Liver (tissue), 3 donors: ENCODE results near the gene AP1M1.

Experiments
- EGR1 ChIP-seq, 2 donors: IDR thresholded peaks; 2 replicates each; pipeline ENCODE4 v1.6.1; 2016 to 2018; ENCODE audit warnings: antibody characterized with exemption in 2 of 2, low read depth in 2 of 2
- GABPA ChIP-seq, 2 donors: IDR thresholded peaks in 1 of 2; conservative IDR thresholded peaks in 1 of 2; 2 replicates each; pipeline ENCODE4 v1.6.1; 2016; ENCODE audit warnings: antibody characterized with exemption in 2 of 2, mild to moderate bottlenecking in 1 of 2, moderate library complexity in 1 of 2
- HNF4A ChIP-seq, 2 donors: conservative IDR thresholded peaks; 2 replicates each; pipeline ENCODE4 v1.6.1; 2016; ENCODE audit warnings: antibody characterized with exemption in 2 of 2, mild to moderate bottlenecking in 2 of 2
- JUND ChIP-seq, 2 donors: IDR thresholded peaks; 2 replicates each; pipeline ENCODE4 v1.6.1; 2016; ENCODE audit warnings: antibody characterized with exemption in 2 of 2
- RAD21 ChIP-seq, 2 donors: IDR thresholded peaks; 2 replicates each; pipeline ENCODE4 v1.6.1; 2016; ENCODE audit warnings: antibody characterized with exemption in 2 of 2, mild to moderate bottlenecking in 2 of 2
- RXRA ChIP-seq, 2 donors: IDR thresholded peaks; 2 replicates each; pipeline ENCODE4 v1.6.1; 2017 to 2018; ENCODE audit warnings: antibody characterized with exemption in 2 of 2, mild to moderate bottlenecking in 1 of 2
- SP1 ChIP-seq: IDR thresholded peaks from 2 replicates; pipeline ENCODE4 v1.6.1; 2018; ENCODE audit warnings: antibody characterized with exemption, mild to moderate bottlenecking
- TAF1 ChIP-seq: conservative IDR thresholded peaks from 2 replicates; pipeline ENCODE4 v1.6.1; 2016; ENCODE audit warnings: antibody characterized with exemption, mild to moderate bottlenecking
- YY1 ChIP-seq: IDR thresholded peaks from 2 replicates; pipeline ENCODE4 v1.6.1; 2016; ENCODE audit warnings: antibody characterized with exemption, mild to moderate bottlenecking
- TF ChIP-seq, protein P1 (sequence below): IDR thresholded peaks from 2 replicates; pipeline ENCODE4 v1.6.1; 2016; ENCODE audit warnings: antibody characterized with exemption
- TF ChIP-seq, protein P2 (sequence below): fragments of 150-350 bp; IDR thresholded peaks from 2 replicates; pipeline ENCODE4 v1.5.1; 2017; ENCODE audit warnings: improper control_type of control experiment, low read depth, low read length; ENCODE audit not compliant: missing input control
- TF ChIP-seq, protein P3 (sequence below): IDR thresholded peaks from 2 replicates; pipeline ENCODE4 v1.6.1; 2016; ENCODE audit warnings: antibody characterized with exemption
- TF ChIP-seq, protein P4 (sequence below): IDR thresholded peaks from 2 replicates; pipeline ENCODE4 v1.6.1; 2016; ENCODE audit warnings: antibody characterized with exemption, mild to moderate bottlenecking
- TF ChIP-seq, protein P5 (sequence below): IDR thresholded peaks from 2 replicates; pipeline ENCODE4 v1.6.1; 2016; ENCODE audit warnings: antibody characterized with exemption
- donor health status: healthy.
- donor health status: healthy.

DNA sequence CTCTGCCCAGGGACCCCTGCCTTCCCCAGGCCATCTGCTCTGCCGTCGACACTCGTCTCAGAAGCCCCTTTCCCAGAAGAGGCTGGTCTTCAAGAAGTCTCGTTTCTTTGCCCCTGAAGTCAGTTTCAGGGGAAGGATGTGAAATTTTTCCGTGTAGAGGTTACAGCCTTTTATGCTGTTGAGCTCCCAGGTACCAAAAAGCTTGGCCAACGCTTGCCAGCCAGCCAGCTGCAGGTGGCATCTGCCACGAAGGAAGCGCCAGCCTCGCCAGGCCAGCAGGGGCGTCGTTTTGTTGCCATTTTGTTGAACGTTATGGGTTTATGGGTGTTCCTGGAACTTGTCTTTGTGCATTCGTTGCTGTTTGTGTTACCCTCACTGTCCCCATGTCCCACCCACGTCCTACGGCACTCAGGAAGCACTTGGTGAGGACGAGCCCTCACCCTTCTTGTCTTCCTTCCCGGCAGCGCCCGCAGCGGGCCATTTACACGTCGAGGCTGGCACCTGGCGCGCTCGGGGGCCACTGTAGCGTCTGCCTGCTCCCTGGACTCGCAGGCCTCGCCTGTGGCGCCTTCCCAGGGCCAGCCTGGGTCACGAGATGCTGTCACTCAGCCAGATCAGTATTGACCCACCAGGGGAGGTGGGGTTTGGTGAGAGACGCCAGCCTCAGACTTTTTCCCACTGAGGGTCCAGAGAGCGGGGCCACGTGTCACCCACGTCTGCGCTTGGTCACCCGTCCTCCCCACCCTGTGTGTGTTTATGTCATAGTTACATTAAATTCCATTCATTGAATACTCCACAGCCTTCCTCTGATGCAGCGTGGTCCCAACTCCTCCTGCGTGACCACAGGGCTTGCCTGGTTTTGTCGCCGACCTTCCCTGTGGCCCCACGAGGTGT, 37.1 kb downstream of the AP1M1 start:
- TF ChIP-seq, protein P1, sequence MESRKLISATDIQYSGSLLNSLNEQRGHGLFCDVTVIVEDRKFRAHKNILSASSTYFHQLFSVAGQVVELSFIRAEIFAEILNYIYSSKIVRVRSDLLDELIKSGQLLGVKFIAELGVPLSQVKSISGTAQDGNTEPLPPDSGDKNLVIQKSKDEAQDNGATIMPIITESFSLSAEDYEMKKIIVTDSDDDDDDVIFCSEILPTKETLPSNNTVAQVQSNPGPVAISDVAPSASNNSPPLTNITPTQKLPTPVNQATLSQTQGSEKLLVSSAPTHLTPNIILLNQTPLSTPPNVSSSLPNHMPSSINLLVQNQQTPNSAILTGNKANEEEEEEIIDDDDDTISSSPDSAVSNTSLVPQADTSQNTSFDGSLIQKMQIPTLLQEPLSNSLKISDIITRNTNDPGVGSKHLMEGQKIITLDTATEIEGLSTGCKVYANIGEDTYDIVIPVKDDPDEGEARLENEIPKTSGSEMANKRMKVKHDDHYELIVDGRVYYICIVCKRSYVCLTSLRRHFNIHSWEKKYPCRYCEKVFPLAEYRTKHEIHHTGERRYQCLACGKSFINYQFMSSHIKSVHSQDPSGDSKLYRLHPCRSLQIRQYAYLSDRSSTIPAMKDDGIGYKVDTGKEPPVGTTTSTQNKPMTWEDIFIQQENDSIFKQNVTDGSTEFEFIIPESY: no peak
- TF ChIP-seq RAD21 (IDR thresholded peaks at IDR 0.05): no peak
- TF ChIP-seq, protein P2, sequence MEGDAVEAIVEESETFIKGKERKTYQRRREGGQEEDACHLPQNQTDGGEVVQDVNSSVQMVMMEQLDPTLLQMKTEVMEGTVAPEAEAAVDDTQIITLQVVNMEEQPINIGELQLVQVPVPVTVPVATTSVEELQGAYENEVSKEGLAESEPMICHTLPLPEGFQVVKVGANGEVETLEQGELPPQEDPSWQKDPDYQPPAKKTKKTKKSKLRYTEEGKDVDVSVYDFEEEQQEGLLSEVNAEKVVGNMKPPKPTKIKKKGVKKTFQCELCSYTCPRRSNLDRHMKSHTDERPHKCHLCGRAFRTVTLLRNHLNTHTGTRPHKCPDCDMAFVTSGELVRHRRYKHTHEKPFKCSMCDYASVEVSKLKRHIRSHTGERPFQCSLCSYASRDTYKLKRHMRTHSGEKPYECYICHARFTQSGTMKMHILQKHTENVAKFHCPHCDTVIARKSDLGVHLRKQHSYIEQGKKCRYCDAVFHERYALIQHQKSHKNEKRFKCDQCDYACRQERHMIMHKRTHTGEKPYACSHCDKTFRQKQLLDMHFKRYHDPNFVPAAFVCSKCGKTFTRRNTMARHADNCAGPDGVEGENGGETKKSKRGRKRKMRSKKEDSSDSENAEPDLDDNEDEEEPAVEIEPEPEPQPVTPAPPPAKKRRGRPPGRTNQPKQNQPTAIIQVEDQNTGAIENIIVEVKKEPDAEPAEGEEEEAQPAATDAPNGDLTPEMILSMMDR: no peak
- TF ChIP-seq, protein P3, sequence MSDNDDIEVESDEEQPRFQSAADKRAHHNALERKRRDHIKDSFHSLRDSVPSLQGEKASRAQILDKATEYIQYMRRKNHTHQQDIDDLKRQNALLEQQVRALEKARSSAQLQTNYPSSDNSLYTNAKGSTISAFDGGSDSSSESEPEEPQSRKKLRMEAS: no peak
- no peak for TF ChIP-seq TAF1
- no peak for TF ChIP-seq SP1
- no peak for TF ChIP-seq GABPA (IDR thresholded peaks at IDR 0.05 in 1 of 2, conservative IDR thresholded peaks at IDR 0.05 in 1 of 2)
- no peak for TF ChIP-seq EGR1 (IDR thresholded peaks at IDR 0.05; ENCODE audit: low read depth in 2 of 2)
- no peak for TF ChIP-seq RXRA (IDR thresholded peaks at IDR 0.05)
- TF ChIP-seq, protein P4, sequence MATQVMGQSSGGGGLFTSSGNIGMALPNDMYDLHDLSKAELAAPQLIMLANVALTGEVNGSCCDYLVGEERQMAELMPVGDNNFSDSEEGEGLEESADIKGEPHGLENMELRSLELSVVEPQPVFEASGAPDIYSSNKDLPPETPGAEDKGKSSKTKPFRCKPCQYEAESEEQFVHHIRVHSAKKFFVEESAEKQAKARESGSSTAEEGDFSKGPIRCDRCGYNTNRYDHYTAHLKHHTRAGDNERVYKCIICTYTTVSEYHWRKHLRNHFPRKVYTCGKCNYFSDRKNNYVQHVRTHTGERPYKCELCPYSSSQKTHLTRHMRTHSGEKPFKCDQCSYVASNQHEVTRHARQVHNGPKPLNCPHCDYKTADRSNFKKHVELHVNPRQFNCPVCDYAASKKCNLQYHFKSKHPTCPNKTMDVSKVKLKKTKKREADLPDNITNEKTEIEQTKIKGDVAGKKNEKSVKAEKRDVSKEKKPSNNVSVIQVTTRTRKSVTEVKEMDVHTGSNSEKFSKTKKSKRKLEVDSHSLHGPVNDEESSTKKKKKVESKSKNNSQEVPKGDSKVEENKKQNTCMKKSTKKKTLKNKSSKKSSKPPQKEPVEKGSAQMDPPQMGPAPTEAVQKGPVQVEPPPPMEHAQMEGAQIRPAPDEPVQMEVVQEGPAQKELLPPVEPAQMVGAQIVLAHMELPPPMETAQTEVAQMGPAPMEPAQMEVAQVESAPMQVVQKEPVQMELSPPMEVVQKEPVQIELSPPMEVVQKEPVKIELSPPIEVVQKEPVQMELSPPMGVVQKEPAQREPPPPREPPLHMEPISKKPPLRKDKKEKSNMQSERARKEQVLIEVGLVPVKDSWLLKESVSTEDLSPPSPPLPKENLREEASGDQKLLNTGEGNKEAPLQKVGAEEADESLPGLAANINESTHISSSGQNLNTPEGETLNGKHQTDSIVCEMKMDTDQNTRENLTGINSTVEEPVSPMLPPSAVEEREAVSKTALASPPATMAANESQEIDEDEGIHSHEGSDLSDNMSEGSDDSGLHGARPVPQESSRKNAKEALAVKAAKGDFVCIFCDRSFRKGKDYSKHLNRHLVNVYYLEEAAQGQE: no peak
- TF ChIP-seq JUND (IDR thresholded peaks at IDR 0.05): no peak
- TF ChIP-seq, protein P5, sequence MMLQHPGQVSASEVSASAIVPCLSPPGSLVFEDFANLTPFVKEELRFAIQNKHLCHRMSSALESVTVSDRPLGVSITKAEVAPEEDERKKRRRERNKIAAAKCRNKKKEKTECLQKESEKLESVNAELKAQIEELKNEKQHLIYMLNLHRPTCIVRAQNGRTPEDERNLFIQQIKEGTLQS: no peak
- no peak for TF ChIP-seq HNF4A (conservative IDR thresholded peaks at IDR 0.05)
- no peak for TF ChIP-seq YY1
